Neural progenitor cell (in vitro differentiated cells): ENCODE data around the gene FSTL4. TPM values are rescaled to one million over a fixed set of nuclear protein-coding genes. Genes with fewer than 3 reads are reported as not detected.

ENCODE experiments used
- DNase-seq: peaks from one replicate; pipeline ENCODE4 v3.0.0-alpha.2; 2016; ENCODE audit warnings: low spot score
- H2AFZ ChIP-seq: fragments of 200-600 bp; sonication (generic); replicated peaks from 2 replicates; pipeline ENCODE4 v1.6.1; 2016; ENCODE audit warnings: antibody characterized with exemption
- H3F3A ChIP-seq: fragments of 200-600 bp; sonication (generic); 2 replicates; pipeline ENCODE4 v1.6.1; 2016; ENCODE audit warnings: antibody characterized with exemption, low read depth
- H3K27ac ChIP-seq: fragments of 200-600 bp; sonication (generic); 2 replicates; pipeline ENCODE4 v1.5.1; 2016; ENCODE audit warnings: mild to moderate bottlenecking
- H3K27me3 ChIP-seq: fragments of 200-600 bp; sonication (generic); 2 replicates; pipeline ENCODE4 v1.6.1; 2016; ENCODE audit warnings: mild to moderate bottlenecking, moderate library complexity
- H3K36me3 ChIP-seq: fragments of 200-600 bp; sonication (generic); 2 replicates; pipeline ENCODE4 v1.5.1; 2016
- H3K4me1 ChIP-seq: fragments of 200-600 bp; sonication (generic); 2 replicates; pipeline ENCODE4 v1.6.1; 2016; ENCODE audit warnings: mixed run types
- H3K4me2 ChIP-seq: fragments of 200-600 bp; sonication (generic); 2 replicates; pipeline ENCODE4 v1.6.1; 2016
- H3K4me3 ChIP-seq: fragments of 200-600 bp; sonication (generic); 2 replicates; pipeline ENCODE4 v1.5.1; 2016
- H3K79me2 ChIP-seq: fragments of 200-600 bp; sonication (generic); 2 replicates; pipeline ENCODE4 v1.6.1; 2016; ENCODE audit warnings: low read depth
- H3K9ac ChIP-seq: fragments of 200-600 bp; sonication (generic); 2 replicates; pipeline ENCODE4 v1.6.1; 2016
- H3K9me3 ChIP-seq: fragments of 200-600 bp; sonication (generic); 2 replicates; pipeline ENCODE4 v1.5.1; 2016; ENCODE audit warnings: low read depth
- H4K20me1 ChIP-seq: fragments of 200-600 bp; sonication (generic); 2 replicates; pipeline ENCODE4 v1.6.1; 2016; ENCODE audit warnings: low read depth
- H3K27ac Mint-ChIP-seq: 3 replicates; pipeline ENCODE4 v1.8.0; 2021; ENCODE audit warnings: mixed read lengths
- H3K27me3 Mint-ChIP-seq: 2 replicates; pipeline ENCODE4 v1.8.0; 2022; ENCODE audit warnings: low read depth, mild to moderate bottlenecking, inconsistent platforms, moderate library complexity, mixed read lengths; ENCODE audit not compliant: insufficient read depth
- H3K36me3 Mint-ChIP-seq: 3 replicates; pipeline ENCODE4 v1.8.0; 2021; ENCODE audit warnings: mixed read lengths
- H3K4me1 Mint-ChIP-seq: 3 replicates; pipeline ENCODE4 v1.8.0; 2021; ENCODE audit warnings: mixed read lengths
- H3K4me3 Mint-ChIP-seq: 3 replicates; pipeline ENCODE4 v1.8.0; 2021; ENCODE audit warnings: mild to moderate bottlenecking, moderate library complexity, mixed read lengths
- H3K9me3 Mint-ChIP-seq: 3 replicates; pipeline ENCODE4 v1.8.0; 2020; ENCODE audit warnings: mixed read lengths
- CTCF ChIP-seq: fragments of 200-600 bp; sonication (generic); IDR thresholded peaks from 2 replicates; pipeline ENCODE4 v1.5.1; 2017; ENCODE audit warnings: antibody characterized with exemption, mild to moderate bottlenecking
- EZH2 ChIP-seq: fragments of 200-600 bp; sonication (generic); IDR thresholded peaks from 2 replicates; pipeline ENCODE4 v1.6.1; 2017; ENCODE audit warnings: antibody characterized with exemption, mild to moderate bottlenecking, moderate library complexity
- EZH2phosphoT487 ChIP-seq: fragments of 200-600 bp; sonication (generic); IDR thresholded peaks from 2 replicates; pipeline ENCODE4 v1.6.1; 2017; ENCODE audit warnings: antibody characterized with exemption
- total RNA-seq: library from RNA; depleted of rRNA; stranded (reverse); fragments of >200 nt; gene quantifications from 2 replicates; pipeline ENCODE4 v1.2.3, GENCODE V29; 2015; ENCODE audit warnings: low replicate concordance

The FSTL4 gene
- total RNA-seq, 1 donor from 2014 or later, result 0.95 TPM

- H3K4me3 ChIP-seq, result no peak overlapping the region
- H3K4me2 ChIP-seq, result no peak overlapping the region
- no peaks in the 10 kb centered on the region for H3F3A ChIP-seq
- no peak overlapping the region for H3K27ac ChIP-seq
- no peaks in the 10 kb centered on the region for H3K36me3 Mint-ChIP-seq
- no peaks in the 10 kb centered on the region for H3K79me2 ChIP-seq
- H3K27ac Mint-ChIP-seq, result no peak overlapping the region
- no peak for DNase-seq
- H3K27me3 Mint-ChIP-seq, result peaks cover 5% of the 10 kb centered on the region
- H3K9me3 ChIP-seq, result no peaks in the 10 kb centered on the region
- no peaks in the 10 kb centered on the region for H3K27me3 ChIP-seq
- no peak for TF ChIP-seq EZH2
- TF ChIP-seq EZH2phosphoT487, result no peak
- no peaks in the 10 kb centered on the region for H3K36me3 ChIP-seq
- no peaks in the 10 kb centered on the region for H4K20me1 ChIP-seq
- H3K9ac ChIP-seq, result no peak overlapping the region
- H3K9me3 Mint-ChIP-seq, result no peaks in the 10 kb centered on the region
- no peak overlapping the region for H3K4me3 Mint-ChIP-seq
- H2AFZ ChIP-seq, result no peak overlapping the region
- H3K4me1 Mint-ChIP-seq, result no peaks in the 10 kb centered on the region
- peaks cover 22% of the 10 kb centered on the region for H3K4me1 ChIP-seq
Observed at GRCh38 chr5:133534566-133534965, 77.8 kb downstream of the FSTL4 start.

- H3K36me3 Mint-ChIP-seq, result no peaks in the 10 kb centered on the region
- Histone ChIP-seq H3K27me3 (no peaks in the 10 kb centered on the region), H3F3A (no peaks in the 10 kb centered on the region), H3K4me2 (no peak overlapping the region), H3K27ac (no peak overlapping the region), H3K79me2 (no peaks in the 10 kb centered on the region), H2AFZ (no peak overlapping the region), H4K20me1 (no peaks in the 10 kb centered on the region), H3K36me3 (no peaks in the 10 kb centered on the region), H3K9me3 (no peaks in the 10 kb centered on the region), H3K9ac (no peak overlapping the region), H3K4me3 (no peak overlapping the region), H3K4me1 (peaks cover 22% of the 10 kb centered on the region)
- H3K27ac Mint-ChIP-seq, result no peak overlapping the region
- no peaks in the 10 kb centered on the region for H3K9me3 Mint-ChIP-seq
- no peak overlapping the region for H3K4me3 Mint-ChIP-seq
- TF ChIP-seq EZH2, result no peak
- TF ChIP-seq CTCF, result no peak
- no peak for DNase-seq
- no peaks in the 10 kb centered on the region for H3K4me1 Mint-ChIP-seq
- no peaks in the 10 kb centered on the region for H3K27me3 Mint-ChIP-seq
Observed at GRCh38 chr5:133533541-133533940, 78.8 kb downstream of the FSTL4 start.

- Mint-ChIP-seq H3K9me3 (no peaks in the 10 kb centered on the region), H3K36me3 (no peaks in the 10 kb centered on the region), H3K27me3 (no peaks in the 10 kb centered on the region), H3K4me3 (no peak overlapping the region), H3K4me1 (peaks cover 3% of the 10 kb centered on the region), H3K27ac (no peak overlapping the region)
- H2AFZ ChIP-seq, result no peak overlapping the region
- no peak overlapping the region for H3K4me3 ChIP-seq
- no peaks in the 10 kb centered on the region for H3K27me3 ChIP-seq
- H3K4me1 ChIP-seq, result peaks cover 22% of the 10 kb centered on the region
- no peaks in the 10 kb centered on the region for H3F3A ChIP-seq
- no peak for DNase-seq
- TF ChIP-seq EZH2 (no peak), EZH2phosphoT487 (no peak)
- H3K9me3 ChIP-seq, result no peaks in the 10 kb centered on the region
- no peaks in the 10 kb centered on the region for H4K20me1 ChIP-seq
- no peak overlapping the region for H3K27ac ChIP-seq
- H3K4me2 ChIP-seq, result no peak overlapping the region
- H3K9ac ChIP-seq, result no peak overlapping the region
- no peaks in the 10 kb centered on the region for H3K79me2 ChIP-seq
- H3K36me3 ChIP-seq, result no peaks in the 10 kb centered on the region
Observed at GRCh38 chr5:133531594-133531993, 80.7 kb downstream of the FSTL4 start.

GRCh38 chr5:133531178-133531577, 81.2 kb downstream of the FSTL4 start:
- Mint-ChIP-seq H3K4me3 (no peak overlapping the region), H3K9me3 (no peaks in the 10 kb centered on the region), H3K27ac (no peak overlapping the region), H3K36me3 (no peaks in the 10 kb centered on the region), H3K4me1 (peaks cover 3% of the 10 kb centered on the region), H3K27me3 (no peaks in the 10 kb centered on the region)
- no peak overlapping the region for H3K4me2 ChIP-seq
- no peaks in the 10 kb centered on the region for H3K36me3 ChIP-seq
- no peaks in the 10 kb centered on the region for H4K20me1 ChIP-seq
- no peak for DNase-seq
- no peaks in the 10 kb centered on the region for H3K9me3 ChIP-seq
- H3K27me3 ChIP-seq, result no peaks in the 10 kb centered on the region
- H3K4me1 ChIP-seq, result peaks cover 22% of the 10 kb centered on the region
- no peak overlapping the region for H3K9ac ChIP-seq
- no peak overlapping the region for H2AFZ ChIP-seq
- H3F3A ChIP-seq, result no peaks in the 10 kb centered on the region
- no peak overlapping the region for H3K27ac ChIP-seq
- TF ChIP-seq EZH2phosphoT487, result no peak
- TF ChIP-seq CTCF, result no peak
- no peak for TF ChIP-seq EZH2
- no peaks in the 10 kb centered on the region for H3K79me2 ChIP-seq
- no peak overlapping the region for H3K4me3 ChIP-seq
